GM12878 (cell line): Measurements from ENCODE around the gene ZNF548. TPM values are rescaled to one million over a fixed set of nuclear protein-coding genes. Genes with fewer than 3 reads are reported as not detected.

Source experiments
- ASH2L ChIP-seq: fragments of 300-600, 200-600 bp; sonication (generic); IDR thresholded peaks from 2 replicates; pipeline ENCODE4 v1.6.1; 2017; ENCODE audit warnings: low read depth, mild to moderate bottlenecking, borderline replicate concordance
- CBFB ChIP-seq: IDR thresholded peaks from 2 replicates; pipeline ENCODE4 v1.6.1; 2016; ENCODE audit warnings: antibody characterized with exemption, low read depth
- GATAD2B ChIP-seq: fragments of 450-650 bp; conservative IDR thresholded peaks from 2 replicates; pipeline ENCODE4 v1.6.1; 2017; ENCODE audit warnings: low read depth, mild to moderate bottlenecking, moderate library complexity
- MEF2A ChIP-seq: IDR thresholded peaks from 2 replicates; pipeline ENCODE4 v1.6.1; 2011; ENCODE audit warnings: low read depth, mild to moderate bottlenecking, low read length, moderate library complexity; ENCODE audit not compliant: insufficient read depth
- MXI1 ChIP-seq: fragments of 150-350 bp; IDR thresholded peaks from 2 replicates; pipeline ENCODE4 v1.6.1; 2011; ENCODE audit warnings: low read depth, mild to moderate bottlenecking, inconsistent platforms, low read length, improper control_type of control experiment
- NBN ChIP-seq: fragments of 450-650 bp; IDR thresholded peaks from 2 replicates; pipeline ENCODE4 v1.6.1; 2016
- NFXL1 ChIP-seq: fragments of 450-650 bp; IDR thresholded peaks from 2 replicates; pipeline ENCODE4 v1.6.1; 2017; ENCODE audit warnings: antibody characterized with exemption, mild to moderate bottlenecking, borderline replicate concordance
- NR2C2 ChIP-seq: IDR thresholded peaks from 2 replicates; pipeline ENCODE4 v1.6.1; 2011; ENCODE audit warnings: borderline replicate concordance, low read depth; ENCODE audit not compliant: control insufficient read depth, insufficient read length
- SMAD1 ChIP-seq: fragments of 450-650 bp; IDR thresholded peaks from 2 replicates; pipeline ENCODE4 v1.6.1; 2018; ENCODE audit warnings: mild to moderate bottlenecking, low read depth; ENCODE audit not compliant: partially characterized antibody
- SMC3 ChIP-seq: IDR thresholded peaks from 2 replicates; pipeline ENCODE4 v1.6.1; 2011; ENCODE audit warnings: low read length, improper control_type of control experiment, borderline replicate concordance
- SUPT20H ChIP-seq: IDR thresholded peaks from 2 replicates; pipeline ENCODE4 v1.6.1; 2011; ENCODE audit warnings: low read depth, mild to moderate bottlenecking, low read length, moderate library complexity, borderline replicate concordance; ENCODE audit not compliant: control insufficient read depth
- TCF12 ChIP-seq: IDR thresholded peaks from 2 replicates; pipeline ENCODE4 v1.6.1; 2011; ENCODE audit warnings: low read depth, mild to moderate bottlenecking, low read length
- YY1 ChIP-seq: IDR thresholded peaks from 2 replicates; pipeline ENCODE4 v1.6.1; 2011; ENCODE audit warnings: low read depth, mild to moderate bottlenecking, low read length
- ZBTB11 ChIP-seq: fragments of 450-650 bp; formaldehyde crosslinking; IDR thresholded peaks from 2 replicates; pipeline ENCODE4 v1.5.0; 2022; ENCODE audit warnings: mild to moderate bottlenecking, missing genetic modification characterization
- ZBTB4 ChIP-seq: fragments of 450-650 bp; formaldehyde crosslinking; IDR thresholded peaks from 2 replicates; pipeline ENCODE4 v1.4.0; 2022; ENCODE audit warnings: mild to moderate bottlenecking, moderate library complexity
- ZNF217 ChIP-seq: fragments of 450-650 bp; IDR thresholded peaks from 2 replicates; pipeline ENCODE4 v1.6.1; 2017; ENCODE audit warnings: antibody characterized with exemption, mild to moderate bottlenecking
- polyA plus RNA-seq, 11 experiments: library from polyadenylated mRNA; depleted of rRNA in 4 of 11; unstranded in 6 of 11; stranded (reverse) in 5 of 11; fragments of >200 nt; fragmentation: Nextera tagmentation in 4 of 11; fragmentation: Illumina TruSeq in 1 of 11; extraction: Ambion mirVana in 4 of 11; extraction: Trizol in 1 of 11; gene quantifications; 1 replicate in 1 of 11; 2 replicates in 10 of 11; pipeline versions ENCODE4 v1.2.1 to v1.2.3, GENCODE V29; 2011 to 2016; ENCODE audit warnings: inconsistent platforms in 2 of 11, missing spikeins in 2 of 11, low read depth in 1 of 11
- total RNA-seq, 4 experiments: library from RNA; depleted of rRNA in 3 of 4; stranded (reverse); fragments of >200 nt in 3 of 4; fragmentation: Illumina TruSeq in 1 of 4; extraction: Trizol in 1 of 4; gene quantifications; 2 replicates each; pipeline versions ENCODE4 v1.2.1 to v1.2.3, GENCODE V29; 2013 to 2021
- TF ChIP-seq, protein P1 (sequence below): IDR thresholded peaks from 2 replicates; pipeline ENCODE4 v1.6.1; 2012; ENCODE audit warnings: low read depth, low read length, improper control_type of control experiment
- TF ChIP-seq, protein P2 (sequence below): fragments of 450-650 bp; IDR thresholded peaks from 2 replicates; pipeline ENCODE4 v1.6.1; 2016; ENCODE audit warnings: mild to moderate bottlenecking
- TF ChIP-seq, protein P3 (sequence below): IDR thresholded peaks from 2 replicates; pipeline ENCODE4 v1.6.1; 2012; ENCODE audit warnings: low read depth, low read length, improper control_type of control experiment

ZNF548 gene
- total and polyA plus RNA-seq, 10 of the 15 experiments (the other 5 are each of a cell fraction or from before 2014, with no cell fraction given): 3.9 to 44.8 (median 16.5) TPM

GRCh38 chr19:57350877-57351805 lies 38.5 kb upstream of the ZNF548 start, which contains the start of gene ZNF304 (continued):
- no peak for TF ChIP-seq ZBTB4 (CRISPR knock-in tag)
- no peak for TF ChIP-seq NFXL1
- no peak for TF ChIP-seq MEF2A
- TF ChIP-seq, protein P1, sequence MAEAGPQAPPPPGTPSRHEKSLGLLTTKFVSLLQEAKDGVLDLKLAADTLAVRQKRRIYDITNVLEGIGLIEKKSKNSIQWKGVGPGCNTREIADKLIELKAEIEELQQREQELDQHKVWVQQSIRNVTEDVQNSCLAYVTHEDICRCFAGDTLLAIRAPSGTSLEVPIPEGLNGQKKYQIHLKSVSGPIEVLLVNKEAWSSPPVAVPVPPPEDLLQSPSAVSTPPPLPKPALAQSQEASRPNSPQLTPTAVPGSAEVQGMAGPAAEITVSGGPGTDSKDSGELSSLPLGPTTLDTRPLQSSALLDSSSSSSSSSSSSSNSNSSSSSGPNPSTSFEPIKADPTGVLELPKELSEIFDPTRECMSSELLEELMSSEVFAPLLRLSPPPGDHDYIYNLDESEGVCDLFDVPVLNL: no peak
- TF ChIP-seq ASH2L: no peak
- no peak for TF ChIP-seq ZNF217
- TF ChIP-seq, protein P2, sequence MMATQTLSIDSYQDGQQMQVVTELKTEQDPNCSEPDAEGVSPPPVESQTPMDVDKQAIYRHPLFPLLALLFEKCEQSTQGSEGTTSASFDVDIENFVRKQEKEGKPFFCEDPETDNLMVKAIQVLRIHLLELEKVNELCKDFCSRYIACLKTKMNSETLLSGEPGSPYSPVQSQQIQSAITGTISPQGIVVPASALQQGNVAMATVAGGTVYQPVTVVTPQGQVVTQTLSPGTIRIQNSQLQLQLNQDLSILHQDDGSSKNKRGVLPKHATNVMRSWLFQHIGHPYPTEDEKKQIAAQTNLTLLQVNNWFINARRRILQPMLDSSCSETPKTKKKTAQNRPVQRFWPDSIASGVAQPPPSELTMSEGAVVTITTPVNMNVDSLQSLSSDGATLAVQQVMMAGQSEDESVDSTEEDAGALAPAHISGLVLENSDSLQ: peak; percentile 76
- TF ChIP-seq NBN: peak; percentile 63; the same call in 1 of the 2 replicates
- TF ChIP-seq SUPT20H: no peak
- no peak for TF ChIP-seq ZBTB11 (CRISPR knock-in tag)
- TF ChIP-seq CBFB: peak; percentile 28; the same call in 1 of the 2 replicates
- TF ChIP-seq MXI1: peak; percentile 47; the same call in 1 of the 2 replicates
- TF ChIP-seq YY1: peak; percentile 51; the same call in 1 of the 2 replicates
- TF ChIP-seq GATAD2B: no peak
- TF ChIP-seq NR2C2: no peak
- no peak for TF ChIP-seq SMAD1
- peak; percentile 19; the same call in 1 of the 2 replicates for TF ChIP-seq SMC3
- no peak for TF ChIP-seq TCF12
- TF ChIP-seq, protein P3, sequence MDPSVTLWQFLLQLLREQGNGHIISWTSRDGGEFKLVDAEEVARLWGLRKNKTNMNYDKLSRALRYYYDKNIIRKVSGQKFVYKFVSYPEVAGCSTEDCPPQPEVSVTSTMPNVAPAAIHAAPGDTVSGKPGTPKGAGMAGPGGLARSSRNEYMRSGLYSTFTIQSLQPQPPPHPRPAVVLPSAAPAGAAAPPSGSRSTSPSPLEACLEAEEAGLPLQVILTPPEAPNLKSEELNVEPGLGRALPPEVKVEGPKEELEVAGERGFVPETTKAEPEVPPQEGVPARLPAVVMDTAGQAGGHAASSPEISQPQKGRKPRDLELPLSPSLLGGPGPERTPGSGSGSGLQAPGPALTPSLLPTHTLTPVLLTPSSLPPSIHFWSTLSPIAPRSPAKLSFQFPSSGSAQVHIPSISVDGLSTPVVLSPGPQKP: no peak
